Hepatocyte (in vitro differentiated cells): ENCODE measurements around the gene TRPC4. TPM values are rescaled to one million over a fixed set of nuclear protein-coding genes. Genes with fewer than 3 reads are reported as not detected.

Source experiments
- DNase-seq: peaks from one replicate; pipeline ENCODE4 v3.0.0-alpha.2; 2016; ENCODE audit warnings: low spot score
- H2AFZ ChIP-seq: fragments of 200-600 bp; sonication (generic); 2 replicates; pipeline ENCODE4 v1.6.0; 2016; ENCODE audit warnings: antibody characterized with exemption, mild to moderate bottlenecking
- H3K27ac ChIP-seq: fragments of 200-600 bp; sonication (generic); 2 replicates; pipeline ENCODE4 v1.5.1; 2016; ENCODE audit warnings: mild to moderate bottlenecking
- H3K27me3 ChIP-seq: fragments of 200-600 bp; sonication (generic); 2 replicates; pipeline ENCODE4 v1.6.1; 2016
- H3K36me3 ChIP-seq: fragments of 200-600 bp; sonication (generic); replicated peaks from 2 replicates; pipeline ENCODE4 v1.5.1; 2016; ENCODE audit warnings: low read depth; ENCODE audit not compliant: insufficient read depth
- H3K4me1 ChIP-seq: fragments of 200-600 bp; sonication (generic); 2 replicates; pipeline ENCODE4 v1.5.1; 2016; ENCODE audit warnings: mild to moderate bottlenecking, moderate library complexity; ENCODE audit not compliant: insufficient read depth
- H3K4me2 ChIP-seq: fragments of 200-600 bp; sonication (generic); 2 replicates; pipeline ENCODE4 v1.6.0; 2016
- H3K4me3 ChIP-seq: fragments of 200-600 bp; sonication (generic); 2 replicates; pipeline ENCODE4 v1.5.1; 2016; ENCODE audit warnings: mild to moderate bottlenecking
- H3K79me2 ChIP-seq: fragments of 200-600 bp; sonication (generic); 2 replicates; pipeline ENCODE4 v1.6.0; 2017; ENCODE audit warnings: mild to moderate bottlenecking
- H3K9me2 ChIP-seq: fragments of 200-600 bp; sonication (generic); replicated peaks from 2 replicates; pipeline ENCODE4 v1.6.0; 2017; ENCODE audit warnings: mild to moderate bottlenecking; ENCODE audit not compliant: insufficient read depth
- H3K9me3 ChIP-seq: fragments of 200-600 bp; sonication (generic); 2 replicates; pipeline ENCODE4 v1.5.1; 2016; ENCODE audit warnings: low read depth, mild to moderate bottlenecking
- H4K20me1 ChIP-seq: fragments of 200-600 bp; sonication (generic); 2 replicates; pipeline ENCODE4 v1.6.0; 2016; ENCODE audit warnings: mild to moderate bottlenecking; ENCODE audit not compliant: insufficient read depth, poor library complexity, severe bottlenecking
- CTCF ChIP-seq: fragments of 200-600 bp; sonication (generic); IDR thresholded peaks from 2 replicates; pipeline ENCODE4 v1.5.1; 2016; ENCODE audit warnings: antibody characterized with exemption, mild to moderate bottlenecking; ENCODE audit not compliant: poor library complexity
- EZH2 ChIP-seq: fragments of 200-600 bp; sonication (generic); IDR thresholded peaks from 2 replicates; pipeline ENCODE4 v1.6.1; 2016; ENCODE audit warnings: antibody characterized with exemption, mild to moderate bottlenecking, borderline replicate concordance
- EZH2phosphoT487 ChIP-seq: fragments of 200-600 bp; sonication (generic); IDR thresholded peaks from one replicate; pipeline ENCODE4 v1.6.1; 2018; ENCODE audit warnings: antibody characterized with exemption, mild to moderate bottlenecking, low read depth, moderate library complexity; ENCODE audit not compliant: unreplicated experiment, severe bottlenecking
- WGBS: methylation state at CpG from one replicate; pipeline ENCODE4 v1.1.6; 2016; ENCODE audit warnings: low lambda C conversion rate; ENCODE audit errors: missing lambda C conversion rate; 5-methylcytosine and 5-hydroxymethylcytosine counted together
- polyA plus RNA-seq: library from polyadenylated mRNA; unstranded; fragments of >200 nt; fragmentation: Nextera tagmentation; extraction: Ambion mirVana; gene quantifications from 2 replicates; pipeline ENCODE4 v1.2.1, GENCODE V29; 2016
- total RNA-seq: library from RNA; depleted of rRNA; stranded (reverse); fragments of >200 nt; gene quantifications from 2 replicates; pipeline ENCODE4 v1.2.3, GENCODE V29; 2014

The TRPC4 gene
- total and polyA plus RNA-seq, 2 experiments from 2014 or later = 0.28 to 0.50 TPM

- DNase-seq = peak; percentile 40
- H3K9me3 ChIP-seq = no peaks in the 10 kb centered on the region
- H3K4me1 ChIP-seq = no peaks in the 10 kb centered on the region
- H4K20me1 ChIP-seq = no peaks in the 10 kb centered on the region
- no peaks in the 10 kb centered on the region for H3K36me3 ChIP-seq
- H3K4me2 ChIP-seq = no peak overlapping the region
- no peak overlapping the region for H2AFZ ChIP-seq
- H3K9me2 ChIP-seq = no peaks in the 10 kb centered on the region
- H3K27me3 ChIP-seq = no peaks in the 10 kb centered on the region
- 79% methylated on average over 7 of the region's 7 CpGs for WGBS
- H3K27ac ChIP-seq = no peak overlapping the region
- H3K4me3 ChIP-seq = no peak overlapping the region
- no peak for TF ChIP-seq EZH2
- no peak for TF ChIP-seq CTCF
- TF ChIP-seq EZH2phosphoT487 = no peak
- H3K79me2 ChIP-seq = no peaks in the 10 kb centered on the region
These were observed 213.2 kb downstream of the TRPC4 start for GRCh38 chr13:37656247-37656940.

- H3K27ac ChIP-seq = no peak overlapping the region
- TF ChIP-seq EZH2 (no peak), CTCF (no peak), EZH2phosphoT487 (no peak)
- WGBS = 74% methylated on average over 1 of the region's 1 CpG
- no peaks in the 10 kb centered on the region for H3K9me2 ChIP-seq
- no peaks in the 10 kb centered on the region for H3K79me2 ChIP-seq
- H3K27me3 ChIP-seq = no peaks in the 10 kb centered on the region
- no peak overlapping the region for H3K4me3 ChIP-seq
- no peak overlapping the region for H2AFZ ChIP-seq
- no peak for DNase-seq
- no peaks in the 10 kb centered on the region for H3K36me3 ChIP-seq
- no peaks in the 10 kb centered on the region for H4K20me1 ChIP-seq
- H3K4me2 ChIP-seq = no peak overlapping the region
- no peaks in the 10 kb centered on the region for H3K4me1 ChIP-seq
- no peaks in the 10 kb centered on the region for H3K9me3 ChIP-seq
These were observed 217.0 kb downstream of the TRPC4 start for GRCh38 chr13:37652596-37652995.

- Histone ChIP-seq H3K36me3 (no peaks in the 10 kb centered on the region), H3K4me1 (peaks cover 2% of the 10 kb centered on the region), H4K20me1 (no peaks in the 10 kb centered on the region), H3K9me2 (no peaks in the 10 kb centered on the region), H3K27ac (no peak overlapping the region), H2AFZ (no peak overlapping the region), H3K4me2 (no peak overlapping the region), H3K9me3 (no peaks in the 10 kb centered on the region), H3K4me3 (no peak overlapping the region), H3K27me3 (no peaks in the 10 kb centered on the region), H3K79me2 (no peaks in the 10 kb centered on the region)
- TF ChIP-seq EZH2phosphoT487 (no peak), EZH2 (no peak), CTCF (no peak)
- WGBS = 100% methylated on average over 1 of the region's 1 CpG
- no peak for DNase-seq
These were observed 217.7 kb downstream of the TRPC4 start for GRCh38 chr13:37651891-37652290.

- H3K4me2 ChIP-seq = no peak overlapping the region
- no peaks in the 10 kb centered on the region for H4K20me1 ChIP-seq
- no peaks in the 10 kb centered on the region for H3K36me3 ChIP-seq
- H3K79me2 ChIP-seq = no peaks in the 10 kb centered on the region
- no peak overlapping the region for H3K27ac ChIP-seq
- no peaks in the 10 kb centered on the region for H3K9me3 ChIP-seq
- H3K27me3 ChIP-seq = no peaks in the 10 kb centered on the region
- no peak for DNase-seq
- H3K4me1 ChIP-seq = peaks cover 4% of the 10 kb centered on the region
- no peak overlapping the region for H3K4me3 ChIP-seq
- TF ChIP-seq EZH2 = no peak
- no peak for TF ChIP-seq EZH2phosphoT487
- TF ChIP-seq CTCF = no peak
- H2AFZ ChIP-seq = no peak overlapping the region
- H3K9me2 ChIP-seq = no peaks in the 10 kb centered on the region
These were observed 221.0 kb downstream of the TRPC4 start for GRCh38 chr13:37648609-37649008.
